HG03135 (cell line): ENCODE data around the gene PCDHGB3.
"Not testable (repeated sequence)": the region's sequence is repeated elsewhere in the genome, so short reads cannot be mapped to it uniquely, and the experiment has no call there.

ENCODE experiments used
- ATAC-seq: cut with Tn5 transposase; IDR thresholded peaks from one replicate; pipeline ENCODE4 v1.9.1; 2021; ENCODE audit warnings: mild to moderate bottlenecking, moderate library complexity; ENCODE audit not compliant: unreplicated experiment

The PCDHGB3 gene

DNA sequence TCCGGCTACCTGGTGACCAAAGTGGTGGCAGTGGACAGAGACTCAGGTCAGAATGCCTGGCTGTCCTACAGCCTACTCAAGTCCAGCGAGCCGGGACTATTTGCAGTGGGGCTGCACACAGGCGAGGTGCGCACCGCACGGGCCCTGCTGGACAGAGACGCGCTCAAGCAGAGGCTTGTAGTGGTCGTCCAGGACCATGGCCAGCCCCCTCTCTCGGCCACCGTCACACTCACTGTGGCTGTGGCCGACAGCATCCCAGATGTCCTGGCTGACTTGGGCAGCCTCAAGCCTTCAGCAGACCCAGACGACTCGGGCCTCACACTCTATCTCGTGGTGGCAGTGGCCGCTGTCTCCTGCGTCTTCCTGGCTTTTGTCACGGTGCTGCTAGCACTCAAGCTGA, 13.1 kb upstream of the PCDHGB3 start:
- no peak for ATAC-seq

DNA sequence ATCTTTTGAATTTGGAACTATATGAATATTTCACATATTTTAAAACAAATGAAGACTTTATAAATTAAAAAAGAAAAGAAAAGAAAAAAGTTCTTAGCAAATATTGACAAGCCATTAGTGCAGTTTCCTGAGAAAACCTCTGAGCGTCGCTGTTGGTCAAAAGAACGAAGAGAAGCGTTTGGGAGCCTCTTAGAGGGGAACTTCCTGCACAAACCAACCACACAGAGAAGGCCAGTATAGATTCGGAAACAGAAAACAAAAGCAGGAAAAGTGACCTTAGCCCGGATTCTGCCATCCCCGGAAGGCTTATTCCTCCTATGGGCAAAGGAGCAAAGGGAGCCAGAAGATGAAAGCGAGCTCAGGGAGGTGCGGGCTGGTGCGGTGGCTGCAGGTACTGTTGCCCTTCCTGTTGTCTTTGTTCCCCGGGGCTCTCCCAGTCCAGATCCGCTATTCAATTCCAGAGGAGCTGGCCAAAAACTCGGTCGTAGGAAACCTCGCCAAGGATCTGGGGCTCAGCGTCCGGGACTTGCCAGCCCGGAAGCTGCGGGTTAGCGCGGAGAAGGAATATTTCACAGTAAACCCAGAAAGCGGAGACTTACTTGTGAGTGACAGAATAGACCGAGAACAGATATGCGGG, 10.1 kb upstream of the PCDHGB3 start, which contains the start of gene PCDHGB2:
TSS of gene PCDHGB2 (plus strand) at position 205 of the 637 bp plus-strand sequence. CDS start at position 347, 142 bp downstream.
- no peak for ATAC-seq

GRCh38 chr5:141360685-141361084, 9.4 kb upstream of the PCDHGB3 start:
- ATAC-seq = no peak

GRCh38 chr5:141362719-141363118, 7.3 kb upstream of the PCDHGB3 start:
- ATAC-seq = no peak

DNA sequence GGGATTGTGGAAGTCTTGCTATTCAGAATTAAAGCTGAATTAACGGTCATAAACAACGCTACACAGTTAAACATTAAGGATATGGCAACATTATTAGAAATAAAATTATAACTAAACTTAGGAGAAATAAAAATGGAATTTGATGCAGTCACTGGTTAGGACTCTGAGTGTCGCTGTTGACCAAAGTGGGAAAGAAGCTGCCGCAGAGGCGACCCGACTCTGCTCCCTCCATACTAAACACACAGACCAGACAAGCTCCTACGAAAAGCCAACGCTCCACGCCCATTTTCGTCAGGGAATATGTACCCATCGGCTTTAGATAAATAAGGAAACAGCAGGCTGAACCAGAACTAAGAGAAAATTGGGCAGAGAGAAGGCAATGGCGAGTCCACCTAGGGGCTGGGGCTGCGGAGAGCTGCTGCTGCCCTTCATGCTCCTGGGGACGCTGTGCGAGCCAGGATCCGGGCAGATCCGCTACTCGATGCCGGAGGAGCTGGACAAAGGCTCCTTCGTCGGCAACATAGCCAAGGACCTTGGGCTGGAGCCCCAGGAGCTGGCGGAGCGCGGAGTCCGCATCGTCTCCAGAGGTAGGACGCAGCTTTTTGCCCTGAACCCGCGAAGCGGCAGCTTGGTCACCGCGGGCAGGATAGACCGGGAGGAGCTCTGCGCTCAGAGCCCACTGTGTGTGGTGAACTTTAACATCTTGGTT, 5.9 kb upstream of the PCDHGB3 start, which contains the start of gene PCDHGA5:
TSS of gene PCDHGA5 (plus strand) at position 211 of the 709 bp plus-strand sequence. CDS start at position 380, 169 bp downstream.
- ATAC-seq = no peak

- no peak for ATAC-seq
Observed at GRCh38 chr5:141366016-141366896, 3.8 kb upstream of the PCDHGB3 start.

GRCh38 chr5:141371572-141372475, 1.8 kb downstream of the PCDHGB3 start:
- no peak for ATAC-seq

- ATAC-seq = no peak
Observed at GRCh38 chr5:141373673-141374317, 3.8 kb downstream of the PCDHGB3 start, which contains the start of gene PCDHGA6. Gene PCDHGA6, plus strand, starts transcription at chr5:141373891. Its CDS starts 193 bp downstream, at chr5:141374084.

GRCh38 chr5:141374627-141375026, 4.6 kb downstream of the PCDHGB3 start:
- no peak for ATAC-seq

DNA sequence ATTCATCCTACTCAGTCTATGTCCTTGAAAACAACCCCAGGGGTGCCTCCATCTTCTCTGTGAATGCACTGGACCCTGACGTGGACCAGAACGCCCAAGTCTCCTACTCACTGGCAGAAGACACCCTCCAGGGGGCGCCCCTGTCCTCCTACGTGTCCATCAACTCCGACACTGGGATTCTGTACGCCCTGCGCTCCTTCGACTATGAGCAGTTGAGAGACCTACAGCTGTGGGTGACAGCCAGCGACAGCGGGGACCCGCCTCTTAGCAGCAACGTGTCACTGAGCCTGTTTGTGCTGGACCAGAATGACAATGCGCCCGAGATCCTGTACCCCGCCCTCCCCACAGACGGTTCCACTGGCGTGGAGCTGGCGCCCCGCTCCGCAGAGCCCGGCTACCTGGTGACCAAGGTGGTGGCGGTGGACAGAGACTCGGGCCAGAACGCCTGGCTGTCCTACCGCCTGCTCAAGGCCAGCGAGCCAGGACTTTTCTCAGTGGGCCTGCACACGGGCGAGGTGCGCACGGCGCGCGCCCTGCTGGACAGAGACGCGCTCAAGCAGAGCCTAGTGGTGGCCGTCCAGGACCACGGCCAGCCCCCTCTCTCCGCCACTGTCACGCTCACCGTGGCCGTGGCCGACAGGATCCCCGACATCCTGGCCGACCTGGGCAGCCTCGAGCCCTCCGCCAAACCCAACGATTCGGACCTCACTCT, 5.6 kb downstream of the PCDHGB3 start:
- ATAC-seq = not testable (repeated sequence)

DNA sequence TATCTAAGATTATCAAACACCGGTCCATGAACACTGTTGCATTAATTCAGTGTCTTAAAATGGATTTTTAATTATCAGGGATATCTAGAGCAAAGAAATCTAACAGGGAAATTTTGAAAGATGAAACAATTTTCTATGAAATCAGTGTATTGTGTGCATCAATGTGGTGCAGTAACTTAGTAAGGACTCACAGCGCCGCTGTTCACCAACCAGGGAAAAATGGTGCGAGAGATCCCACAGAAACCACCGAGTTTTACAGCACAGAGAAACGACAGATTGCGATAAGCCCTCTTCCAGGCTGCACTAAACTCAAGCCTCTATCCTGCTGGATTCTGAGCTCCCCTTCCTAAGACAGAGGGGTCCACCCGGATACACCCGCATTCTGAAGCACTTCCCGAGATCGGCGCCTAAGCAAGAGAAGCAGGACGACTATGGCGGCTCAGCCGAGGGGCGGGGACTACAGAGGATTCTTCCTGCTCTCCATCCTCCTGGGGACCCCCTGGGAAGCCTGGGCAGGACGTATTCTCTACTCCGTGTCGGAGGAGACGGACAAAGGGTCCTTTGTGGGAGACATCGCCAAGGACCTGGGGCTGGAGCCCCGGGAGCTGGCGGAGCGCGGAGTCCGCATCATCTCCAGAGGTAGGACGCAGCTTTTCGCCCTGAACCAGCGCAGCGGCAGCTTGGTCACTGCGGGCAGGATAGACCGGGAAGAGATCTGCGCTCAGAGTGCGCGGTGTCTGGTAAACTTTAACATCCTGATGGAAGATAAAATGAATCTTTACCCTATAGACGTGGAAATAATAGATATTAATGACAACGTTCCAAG, 12.6 kb downstream of the PCDHGB3 start, which contains the start of gene PCDHGA7:
TSS of gene PCDHGA7 (plus strand) at position 274 of the 826 bp plus-strand sequence. CDS start at position 432, 158 bp downstream.
- ATAC-seq = no peak

GRCh38 chr5:141383345-141383744, 13.3 kb downstream of the PCDHGB3 start:
- no peak for ATAC-seq

GRCh38 chr5:141384471-141385267, 14.6 kb downstream of the PCDHGB3 start:
- no peak for ATAC-seq

DNA sequence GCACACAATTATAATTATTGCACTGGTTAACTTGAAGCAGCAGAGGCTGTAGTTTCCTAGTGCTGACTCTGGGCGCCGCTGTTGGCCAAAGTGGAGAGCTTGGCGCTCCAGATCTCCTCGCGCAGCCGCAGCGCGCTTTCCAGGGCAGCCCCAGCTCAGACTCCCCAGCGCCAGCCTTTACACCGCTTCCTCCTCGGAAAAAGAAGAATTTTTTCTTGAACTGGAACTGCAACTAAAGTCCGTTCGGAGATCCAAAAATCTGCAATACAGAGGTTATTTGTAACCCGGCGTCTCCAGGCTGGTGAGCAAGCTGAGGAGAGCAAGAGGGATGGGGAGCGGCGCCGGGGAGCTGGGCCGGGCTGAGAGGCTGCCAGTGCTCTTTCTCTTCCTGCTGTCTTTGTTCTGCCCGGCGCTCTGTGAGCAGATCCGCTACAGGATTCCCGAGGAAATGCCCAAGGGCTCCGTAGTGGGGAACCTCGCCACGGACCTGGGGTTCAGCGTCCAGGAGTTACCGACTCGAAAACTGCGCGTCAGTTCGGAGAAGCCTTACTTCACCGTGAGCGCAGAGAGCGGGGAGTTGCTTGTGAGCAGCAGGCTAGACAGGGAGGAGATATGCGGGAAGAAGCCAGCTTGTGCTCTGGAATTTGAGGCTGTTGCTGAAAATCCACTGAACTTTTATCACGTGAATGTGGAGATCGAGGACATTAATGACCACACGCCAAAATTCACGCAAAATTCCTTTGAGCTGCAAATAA, 17.7 kb downstream of the PCDHGB3 start, which contains the start of gene PCDHGB4:
TSS of gene PCDHGB4 (plus strand) at position 142 of the 755 bp plus-strand sequence. CDS start at position 329, 187 bp downstream.
- ATAC-seq = not testable (repeated sequence)

DNA sequence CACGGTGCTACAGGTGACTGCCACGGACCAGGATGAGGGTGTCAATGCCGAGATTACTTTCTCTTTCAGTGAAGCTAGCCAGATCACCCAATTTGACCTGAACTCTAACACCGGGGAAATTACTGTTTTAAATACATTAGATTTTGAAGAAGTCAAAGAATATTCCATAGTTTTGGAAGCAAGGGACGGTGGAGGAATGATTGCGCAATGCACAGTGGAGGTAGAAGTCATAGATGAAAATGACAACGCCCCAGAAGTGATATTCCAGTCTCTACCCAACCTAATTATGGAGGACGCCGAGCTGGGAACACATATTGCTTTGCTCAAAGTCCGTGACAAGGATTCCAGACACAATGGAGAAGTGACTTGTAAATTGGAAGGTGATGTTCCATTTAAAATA, 18.6 kb downstream of the PCDHGB3 start:
- ATAC-seq = no peak
